Central memory CD8-positive, alpha-beta T cell (primary cell): Measurements from ENCODE around the gene EMILIN2.
"Not testable (repeated sequence)": the region's sequence is repeated elsewhere in the genome, so short reads cannot be mapped to it uniquely, and the experiment has no call there.

ENCODE experiments used
- ATAC-seq: fragments of 150-1000 bp; cut with Tn5 transposase; replicated peaks from 2 replicates; pipeline ENCODE4 v1.10.0; 2022; ENCODE audit warnings: mild to moderate bottlenecking, moderate FRiP score, moderate number of reproducible peaks; ENCODE audit not compliant: poor library complexity, severe bottlenecking; ENCODE audit errors: extremely low read depth
- DNase-seq, 2 donors: peaks; one replicate each; pipeline ENCODE4 v3.0.0; 2021; ENCODE audit warnings: low spot score in 2 of 2
- H3K27ac Mint-ChIP-seq: one replicate; pipeline ENCODE4 v1.8.0; 2022; ENCODE audit warnings: low read depth, mild to moderate bottlenecking, moderate library complexity, mixed read lengths
- H3K27me3 Mint-ChIP-seq: one replicate; pipeline ENCODE4 v1.8.0; 2022; ENCODE audit warnings: mixed read lengths
- H3K36me3 Mint-ChIP-seq: one replicate; pipeline ENCODE4 v1.8.0; 2022; ENCODE audit warnings: mild to moderate bottlenecking, moderate library complexity, mixed read lengths; ENCODE audit not compliant: insufficient read depth
- H3K4me1 Mint-ChIP-seq: one replicate; pipeline ENCODE4 v1.8.0; 2022; ENCODE audit warnings: mixed read lengths
- H3K4me3 Mint-ChIP-seq: one replicate; pipeline ENCODE4 v1.8.0; 2022; ENCODE audit warnings: mild to moderate bottlenecking, moderate library complexity, mixed read lengths
- H3K9me3 Mint-ChIP-seq: one replicate; pipeline ENCODE4 v1.8.0; 2022; ENCODE audit warnings: mixed read lengths

The EMILIN2 gene

DNA sequence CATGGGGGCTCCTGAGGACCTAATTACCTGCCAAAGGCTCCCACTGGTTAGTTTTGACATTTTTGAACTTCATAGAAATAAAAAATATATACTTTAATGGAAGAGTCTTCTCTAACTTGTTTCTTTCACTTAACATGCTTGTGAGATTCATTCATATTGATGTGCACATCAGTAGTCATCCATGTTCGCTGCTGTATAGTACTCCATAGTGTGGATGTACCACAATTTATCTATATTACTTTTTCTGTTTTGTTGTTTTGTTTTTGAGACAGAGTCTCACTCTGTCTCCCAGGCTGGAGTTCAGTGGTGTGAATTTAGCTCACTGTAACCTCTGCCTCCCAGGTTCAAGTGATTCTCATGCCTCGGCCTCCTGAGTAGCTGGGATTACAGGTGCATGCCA, 22.8 kb upstream of the EMILIN2 start:
- Mint-ChIP-seq H3K9me3 (no peaks in the 10 kb centered on the region), H3K36me3 (no peaks in the 10 kb centered on the region), H3K4me3 (no peak overlapping the region), H3K27ac (no peak overlapping the region), H3K4me1 (no peaks in the 10 kb centered on the region), H3K27me3 (no peaks in the 10 kb centered on the region)
- DNase-seq (no peak), ATAC-seq (no peak)

DNA sequence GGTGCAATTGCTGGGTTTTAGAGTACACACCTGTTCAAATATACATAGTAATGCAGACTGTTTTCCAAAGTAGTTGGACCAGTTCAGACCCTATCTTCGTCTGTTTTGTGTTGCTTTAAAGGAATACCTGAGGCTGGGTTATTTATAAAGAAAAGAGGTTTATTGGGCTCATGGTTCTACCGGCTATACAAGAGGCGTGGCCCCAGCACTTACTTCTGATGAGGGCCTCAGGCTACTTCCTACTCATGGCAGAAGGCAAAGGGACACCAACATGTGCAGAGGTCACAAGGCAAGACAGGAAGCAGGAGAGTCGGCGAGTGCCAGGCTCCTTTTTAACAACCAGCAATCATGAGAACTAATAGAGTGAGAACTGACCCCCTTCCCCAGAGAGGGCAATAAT, 21.9 kb upstream of the EMILIN2 start:
- H3K36me3 Mint-ChIP-seq, result no peaks in the 10 kb centered on the region
- no peaks in the 10 kb centered on the region for H3K9me3 Mint-ChIP-seq
- H3K27me3 Mint-ChIP-seq, result no peaks in the 10 kb centered on the region
- ATAC-seq (no peak), DNase-seq (no peak)
- no peak overlapping the region for H3K27ac Mint-ChIP-seq
- H3K4me3 Mint-ChIP-seq, result no peak overlapping the region
- H3K4me1 Mint-ChIP-seq, result no peaks in the 10 kb centered on the region

DNA sequence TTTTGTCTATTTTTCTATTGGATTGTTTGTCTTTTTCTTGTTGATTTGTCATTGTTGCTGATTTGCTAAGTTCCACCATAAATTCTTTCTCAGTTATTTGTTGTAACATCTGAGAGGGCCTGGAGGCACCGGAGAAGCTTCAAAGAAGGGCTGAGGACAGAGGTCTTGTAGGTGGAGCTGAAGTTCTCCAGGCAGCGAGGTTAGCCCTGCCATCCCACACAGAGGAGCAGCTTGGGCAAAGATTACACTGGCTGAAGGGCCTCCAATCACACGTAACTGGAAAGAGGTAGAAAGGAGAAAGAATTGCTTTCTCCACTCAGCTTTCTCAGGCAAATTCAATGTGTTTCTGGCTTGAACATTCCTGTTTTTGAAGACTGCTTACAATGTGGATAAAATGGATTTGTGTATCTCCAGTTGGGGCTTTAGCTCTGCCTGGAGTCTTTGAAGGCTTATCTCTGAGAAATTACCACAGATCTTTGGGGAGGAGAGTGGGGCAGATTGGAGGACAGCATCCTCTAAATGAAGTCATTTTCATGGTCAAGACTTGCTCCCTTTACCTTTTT, 21.1 kb upstream of the EMILIN2 start:
- Mint-ChIP-seq H3K27me3 (peaks cover 4% of the 10 kb centered on the region), H3K4me1 (no peaks in the 10 kb centered on the region), H3K4me3 (no peak overlapping the region), H3K36me3 (no peaks in the 10 kb centered on the region), H3K9me3 (no peaks in the 10 kb centered on the region), H3K27ac (no peak overlapping the region)
- ATAC-seq, result no peak
- no peak for DNase-seq

DNA sequence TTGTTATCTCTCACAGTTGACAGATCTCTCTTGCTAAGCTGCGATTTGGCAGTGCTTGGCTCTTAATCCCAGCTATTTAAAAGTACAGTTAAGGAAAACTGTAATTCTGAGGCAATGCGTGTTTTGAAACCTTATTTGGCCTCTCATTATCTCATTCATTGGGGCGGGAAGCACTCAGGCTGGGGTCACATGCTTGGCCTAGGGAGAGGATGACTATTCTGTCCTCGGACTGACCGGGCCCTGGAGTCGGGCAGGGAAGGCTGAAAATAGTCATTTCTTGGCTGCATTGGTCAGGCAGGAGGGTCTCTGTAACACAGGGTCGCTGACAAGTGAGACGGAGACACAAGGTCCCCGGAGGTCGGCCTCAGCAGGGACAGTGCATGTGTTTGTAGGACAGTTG, 20.2 kb upstream of the EMILIN2 start:
- Mint-ChIP-seq H3K4me3 (no peak overlapping the region), H3K27ac (no peak overlapping the region), H3K27me3 (peaks cover 13% of the 10 kb centered on the region), H3K36me3 (no peaks in the 10 kb centered on the region), H3K9me3 (no peaks in the 10 kb centered on the region), H3K4me1 (no peaks in the 10 kb centered on the region)
- no peak for ATAC-seq
- DNase-seq, result no peak

DNA sequence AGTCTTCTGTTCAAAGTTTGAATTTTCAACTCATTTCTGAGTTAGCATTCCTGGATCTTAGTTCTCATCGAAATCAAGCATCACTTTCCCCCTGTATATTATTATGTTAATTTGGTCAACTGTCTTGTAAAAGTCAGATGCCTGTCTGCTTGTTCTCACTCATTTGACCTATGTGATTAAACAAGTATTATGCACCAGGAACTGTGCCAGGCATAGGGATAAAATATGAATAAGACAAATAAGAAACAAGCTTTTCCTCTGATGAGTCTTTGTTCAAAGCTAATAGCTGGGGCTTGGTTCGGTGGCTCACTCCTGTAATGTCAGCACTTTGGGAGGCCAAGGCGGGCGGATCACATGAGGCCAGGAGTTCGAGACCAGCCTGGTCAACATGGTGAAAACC, 19.7 kb upstream of the EMILIN2 start:
- H3K9me3 Mint-ChIP-seq, result no peaks in the 10 kb centered on the region
- no peaks in the 10 kb centered on the region for H3K36me3 Mint-ChIP-seq
- H3K4me1 Mint-ChIP-seq, result no peaks in the 10 kb centered on the region
- no peak for ATAC-seq
- DNase-seq, result no peak
- H3K27ac Mint-ChIP-seq, result no peak overlapping the region
- peaks cover 15% of the 10 kb centered on the region for H3K27me3 Mint-ChIP-seq
- no peak overlapping the region for H3K4me3 Mint-ChIP-seq

DNA sequence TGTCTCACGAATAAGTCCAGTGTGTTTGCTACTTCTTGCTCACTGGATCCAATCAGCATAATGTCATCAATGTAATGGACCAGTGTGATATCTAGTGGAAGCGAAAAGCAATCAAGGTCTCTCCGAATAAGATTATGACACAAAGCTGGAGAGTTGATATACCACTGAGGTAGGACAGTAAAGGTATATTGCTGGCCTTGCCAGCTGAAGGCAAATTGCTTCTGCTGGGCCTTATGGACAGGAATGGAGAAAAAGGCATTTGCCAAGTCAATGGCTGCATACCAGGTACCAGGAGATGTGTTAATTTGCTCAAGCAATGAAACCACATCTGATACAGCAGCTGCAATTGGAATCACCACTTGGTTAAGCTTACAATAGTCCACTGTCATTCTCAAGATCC, 10.7 kb upstream of the EMILIN2 start:
- H3K4me1 Mint-ChIP-seq, ATAC-seq, DNase-seq, H3K36me3 Mint-ChIP-seq, H3K4me3 Mint-ChIP-seq, H3K9me3 Mint-ChIP-seq, H3K27ac Mint-ChIP-seq: not testable (repeated sequence)
- peaks cover 22% of the 10 kb centered on the region for H3K27me3 Mint-ChIP-seq

DNA sequence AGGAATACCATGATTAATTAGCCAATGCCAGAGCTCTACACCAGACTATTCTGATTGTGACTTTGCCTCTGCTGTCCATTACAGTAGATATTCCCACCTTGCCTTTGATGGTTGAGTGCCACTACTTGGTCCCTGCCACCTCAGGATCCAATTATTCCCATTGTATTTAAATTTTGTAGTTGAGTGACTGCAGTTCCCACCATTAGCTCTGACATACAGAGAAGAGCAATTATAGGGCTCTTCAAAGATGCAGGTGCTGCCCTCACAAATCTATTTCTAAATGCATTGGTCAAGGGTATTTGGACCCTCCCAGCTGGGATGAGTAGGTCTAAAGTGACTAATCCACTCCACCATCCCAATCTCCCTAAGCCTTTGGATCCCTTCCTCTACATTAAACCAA, 9.5 kb upstream of the EMILIN2 start:
- H3K4me3 Mint-ChIP-seq, H3K9me3 Mint-ChIP-seq, ATAC-seq, DNase-seq, H3K27ac Mint-ChIP-seq, H3K4me1 Mint-ChIP-seq, H3K36me3 Mint-ChIP-seq: not testable (repeated sequence)
- H3K27me3 Mint-ChIP-seq, result peaks cover 15% of the 10 kb centered on the region

DNA sequence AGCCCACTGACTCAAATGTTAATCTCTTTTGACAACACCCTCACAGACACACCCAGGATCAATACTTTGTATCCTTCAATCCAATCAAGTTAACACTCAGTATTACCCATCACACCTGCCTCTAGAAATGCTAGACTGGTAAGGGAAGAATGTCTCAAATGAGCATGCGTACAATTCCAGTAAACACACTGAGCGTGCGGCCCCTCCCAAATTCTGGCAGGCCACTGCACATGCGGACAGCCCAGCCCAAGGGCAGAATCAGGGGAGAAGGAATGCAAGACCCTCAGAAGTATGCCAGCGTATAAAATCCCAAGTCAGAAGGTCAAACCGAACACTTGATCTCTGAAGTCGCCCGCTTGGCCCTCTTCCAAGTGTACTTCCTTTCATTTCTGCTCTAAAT, 7.6 kb upstream of the EMILIN2 start:
- Mint-ChIP-seq H3K4me3 (no peak overlapping the region), H3K36me3 (no peaks in the 10 kb centered on the region), H3K27ac (no peak overlapping the region), H3K4me1 (no peaks in the 10 kb centered on the region), H3K9me3 (peaks cover 6% of the 10 kb centered on the region), H3K27me3 (peaks cover 22% of the 10 kb centered on the region)
- peak in 1 of 2 donors; percentile 5 for DNase-seq
- ATAC-seq, result no peak

DNA sequence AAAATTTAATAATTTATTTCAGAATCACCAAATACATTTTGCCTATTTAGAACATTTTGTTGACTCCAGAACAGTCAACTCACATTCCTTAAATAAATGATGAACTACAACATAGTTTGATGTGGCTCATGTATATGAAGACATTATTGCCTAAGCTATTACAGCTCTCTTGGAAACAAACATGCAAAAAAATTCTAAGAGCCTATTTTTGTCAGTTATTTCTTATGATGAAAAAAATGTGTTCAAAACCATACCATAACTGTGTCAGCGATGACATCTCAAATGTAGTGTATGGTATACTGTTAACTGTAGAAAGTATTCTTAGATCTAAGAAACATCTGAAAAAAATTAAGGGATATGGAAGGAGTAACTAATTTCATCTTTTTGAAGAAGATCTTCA, 6.3 kb upstream of the EMILIN2 start:
- no peaks in the 10 kb centered on the region for H3K4me1 Mint-ChIP-seq
- no peak for ATAC-seq
- H3K4me3 Mint-ChIP-seq, result no peak overlapping the region

DNA sequence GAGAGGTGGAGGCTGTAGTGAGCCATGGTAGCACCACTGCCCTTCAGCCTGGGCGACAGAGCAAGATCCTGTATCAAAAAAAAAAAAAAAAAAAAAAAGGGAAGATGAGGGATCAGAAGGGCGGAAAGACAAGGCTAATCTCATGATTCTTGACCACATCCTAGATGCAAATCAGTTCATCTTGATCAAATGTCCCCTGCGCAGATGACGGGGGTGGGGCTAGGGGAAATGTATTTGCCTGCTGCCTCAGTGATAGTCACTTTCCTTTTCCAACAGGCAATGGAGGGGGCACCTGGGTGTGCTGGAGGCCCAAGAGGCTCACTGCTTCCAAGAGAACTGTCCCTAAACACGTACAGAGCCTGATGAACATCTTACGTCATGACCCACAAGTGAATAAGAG, 3.7 kb upstream of the EMILIN2 start:
- peaks cover 2% of the 10 kb centered on the region for H3K36me3 Mint-ChIP-seq
- peaks cover 20% of the 10 kb centered on the region for H3K4me1 Mint-ChIP-seq
- no peak overlapping the region for H3K4me3 Mint-ChIP-seq
- DNase-seq, result peak in 1 of 2 donors; percentile 9
- no peak overlapping the region for H3K27ac Mint-ChIP-seq
- no peaks in the 10 kb centered on the region for H3K9me3 Mint-ChIP-seq
- no peak for ATAC-seq
- peaks cover 46% of the 10 kb centered on the region for H3K27me3 Mint-ChIP-seq

More for the DNA sequence above, 6.3 kb upstream of the EMILIN2 start:
- no peaks in the 10 kb centered on the region for H3K36me3 Mint-ChIP-seq
- DNase-seq, result no peak
- peaks cover 6% of the 10 kb centered on the region for H3K9me3 Mint-ChIP-seq
- no peak overlapping the region for H3K27ac Mint-ChIP-seq
- H3K27me3 Mint-ChIP-seq, result peaks cover 32% of the 10 kb centered on the region

DNA sequence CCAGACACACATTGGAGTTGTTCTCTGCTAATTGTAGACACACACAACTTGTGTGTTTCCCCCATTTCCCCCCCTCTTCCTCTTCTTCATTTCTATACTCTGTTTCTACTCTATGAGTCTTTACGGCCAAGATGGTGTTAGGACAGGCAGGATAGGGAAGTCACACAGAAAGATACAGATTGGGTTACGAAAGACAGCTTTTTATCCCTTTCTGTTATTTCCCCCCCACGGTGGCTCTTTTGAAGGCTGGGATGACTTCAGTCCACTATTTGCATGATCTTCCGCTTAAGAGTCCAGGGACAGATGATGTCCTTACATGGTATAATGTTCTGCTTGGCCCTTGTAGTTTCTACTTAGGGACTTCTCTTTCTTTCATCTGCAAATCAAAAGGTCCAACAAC, 1.6 kb upstream of the EMILIN2 start:
- Mint-ChIP-seq H3K27me3 (peaks cover 54% of the 10 kb centered on the region), H3K27ac (no peak overlapping the region), H3K4me1 (peaks cover 27% of the 10 kb centered on the region)

DNA sequence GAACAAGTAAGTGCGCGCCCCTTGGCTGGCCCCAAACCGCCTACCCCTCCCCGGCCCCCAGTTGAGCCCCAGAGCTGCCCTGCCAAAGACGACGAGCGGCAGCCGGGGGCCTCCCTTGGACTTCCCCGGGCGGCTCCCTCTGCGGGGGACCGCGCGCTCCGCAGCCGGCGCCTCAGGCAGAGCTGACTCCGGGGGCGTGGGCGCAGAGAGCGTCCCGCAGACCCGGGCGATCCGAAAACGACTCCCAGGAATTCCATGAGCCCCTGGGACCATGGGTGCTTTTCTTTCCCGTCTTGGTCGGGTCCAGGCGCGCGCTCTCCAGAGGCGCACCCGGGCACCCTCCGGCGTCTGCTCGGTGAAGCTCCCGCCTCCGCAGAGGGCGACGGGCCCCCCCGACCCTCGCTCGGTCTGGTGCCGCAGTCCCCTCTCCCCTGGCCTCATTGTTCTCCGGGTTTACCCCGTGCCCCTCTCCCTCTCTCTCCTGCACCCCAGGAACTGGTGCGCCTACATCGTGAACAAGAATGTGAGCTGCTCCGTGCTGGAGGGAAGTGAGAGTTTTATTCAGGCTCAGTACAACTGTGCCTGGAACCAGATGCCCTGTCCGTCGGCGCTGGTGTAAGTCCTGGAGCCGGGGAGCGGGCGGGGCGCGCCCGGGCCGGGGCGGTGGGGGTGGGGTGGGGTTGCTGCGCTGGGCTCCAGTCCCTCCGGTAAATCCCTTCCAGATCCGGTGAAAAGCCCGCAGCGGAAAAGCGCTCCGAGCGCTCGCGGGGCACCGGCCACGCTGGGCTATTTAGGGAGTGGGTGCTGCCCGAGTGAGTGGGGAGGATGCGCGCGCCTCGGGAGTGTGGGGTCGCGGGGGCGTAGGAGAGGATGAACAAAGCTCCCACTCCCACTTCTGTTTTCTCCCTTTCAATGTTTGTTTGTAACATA, 776 bp downstream of the EMILIN2 start:
- Mint-ChIP-seq H3K4me1 (peaks cover 27% of the 10 kb centered on the region), H3K27ac (peak overlapping the region; percentile 86), H3K27me3 (peaks cover 78% of the 10 kb centered on the region), H3K4me3 (peak overlapping the region; percentile 84), H3K9me3 (no peaks in the 10 kb centered on the region), H3K36me3 (peaks cover 5% of the 10 kb centered on the region)
- DNase-seq (peak in 1 of 2 donors; percentile 12), ATAC-seq (peak; percentile 35)

More for the DNA sequence above, 1.6 kb upstream of the EMILIN2 start:
- peaks cover 2% of the 10 kb centered on the region for H3K36me3 Mint-ChIP-seq
- no peaks in the 10 kb centered on the region for H3K9me3 Mint-ChIP-seq
- DNase-seq (no peak), ATAC-seq (no peak)
- H3K4me3 Mint-ChIP-seq, result no peak overlapping the region
